ENCODE results near the gene MYMK.

GRCh38 chr9:133494636-133495326 lies 30.0 kb downstream of the MYMK start:
- TF ChIP-seq ASH2L (IDR thresholded peaks at IDR 0.05; ENCODE audit: low read length) = no peak
- TF ChIP-seq CTCF (IDR thresholded peaks at IDR 0.05; ENCODE audit: control extremely low read depth in 1 of 3, insufficient read depth in 1 of 3, low read depth in 1 of 3, low read length in 3 of 3) = no peak
